Superior temporal gyrus (tissue), 1 donor: ENCODE measurements around the gene CELF3.
A peak's percentile ranks its signal among the peaks of the same experiment; 100 is the strongest.

Experiments used
- DNase-seq: peaks from one replicate; pipeline ENCODE4 v3.0.0-alpha.2; 2016; ENCODE audit errors: extremely low spot score

CELF3 gene

DNA sequence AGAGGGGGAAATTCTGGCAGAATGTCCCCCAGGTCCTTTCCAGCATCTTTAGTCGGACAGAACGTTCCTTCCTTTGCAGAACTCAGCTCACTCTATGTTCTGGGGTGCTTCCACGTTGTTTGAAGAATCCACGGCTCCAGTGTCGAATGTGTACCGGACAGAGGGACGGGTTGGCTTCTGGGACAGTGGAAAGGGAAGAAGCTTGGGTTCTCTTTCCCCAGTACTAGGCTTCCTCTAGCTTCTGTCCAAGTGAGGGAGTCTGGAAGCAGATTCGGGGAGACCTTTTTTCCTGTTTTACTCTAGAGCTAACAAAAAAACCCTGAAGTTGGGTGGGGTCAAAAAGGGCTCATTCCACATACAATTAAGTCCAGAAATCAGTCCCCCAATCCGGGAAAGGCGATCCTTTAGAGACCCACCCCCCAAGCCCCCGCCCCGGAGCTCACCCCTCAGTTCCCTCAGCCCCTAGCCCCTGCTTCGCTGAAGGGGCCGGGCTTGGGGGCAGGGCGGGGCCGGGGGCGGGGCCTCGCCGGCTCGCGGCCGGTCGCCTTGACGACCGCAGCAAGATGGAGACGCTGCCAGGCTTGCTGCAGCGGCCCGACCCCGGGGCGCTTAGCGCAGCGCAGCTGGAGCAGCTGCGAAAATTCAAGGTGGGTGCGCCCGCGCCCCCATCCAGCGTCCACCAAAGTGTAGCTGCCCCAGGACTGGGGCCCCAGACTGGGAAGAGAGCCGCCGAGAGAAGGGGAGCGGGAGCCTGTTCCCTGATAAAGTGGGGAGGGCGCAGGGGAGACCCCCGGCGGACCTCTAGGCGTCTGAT is 4.6 kb upstream of the CELF3 start, which contains the start of gene RIIAD1:
RIIAD1 (plus strand) TSS at position 549 of the 814 bp plus-strand sequence; CDS start at position 564, 15 bp downstream.
- DNase-seq = no peak

DNA sequence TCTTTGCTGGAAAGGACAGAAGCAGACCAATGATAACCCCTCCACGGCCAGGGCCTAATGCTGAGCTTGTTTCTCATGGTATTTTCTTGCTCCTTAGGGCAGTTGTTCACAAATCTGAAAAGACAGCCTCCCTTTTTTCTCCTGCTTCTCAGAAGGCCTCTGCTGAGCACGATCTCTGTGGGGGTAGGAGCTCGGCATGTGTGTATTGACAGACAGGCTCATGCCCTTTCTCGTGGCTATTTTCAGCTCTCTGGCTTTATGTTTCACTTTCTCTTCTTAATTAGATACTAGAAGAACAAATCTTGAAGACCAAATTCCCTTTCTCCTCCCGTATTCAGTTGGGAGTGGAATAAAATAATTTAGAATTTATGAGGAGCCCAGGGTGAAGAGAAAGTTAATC is 4.0 kb upstream of the CELF3 start:
- DNase-seq = no peak

GRCh38 chr1:151720125-151720524 is 3.5 kb upstream of the CELF3 start:
- no peak for DNase-seq

DNA sequence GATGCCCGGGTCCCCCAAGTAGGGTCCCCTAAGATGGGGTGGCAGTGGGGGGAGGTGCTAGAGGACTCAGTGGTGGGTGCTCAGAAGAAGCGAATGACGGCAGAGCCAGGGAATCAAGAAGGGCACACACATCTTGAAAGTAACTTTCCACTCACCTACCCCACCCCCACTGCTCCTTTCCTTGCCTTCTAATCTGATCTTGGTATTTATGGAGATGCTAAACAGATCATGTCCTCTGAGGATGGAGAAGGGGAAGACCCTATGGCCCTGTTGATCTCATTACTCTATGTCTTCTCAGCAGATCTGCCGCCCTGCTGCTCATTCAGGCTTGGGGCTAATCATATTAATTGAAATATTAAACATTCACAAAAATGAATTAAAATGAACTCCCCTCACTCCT is 2.1 kb upstream of the CELF3 start:
- DNase-seq = no peak

DNA sequence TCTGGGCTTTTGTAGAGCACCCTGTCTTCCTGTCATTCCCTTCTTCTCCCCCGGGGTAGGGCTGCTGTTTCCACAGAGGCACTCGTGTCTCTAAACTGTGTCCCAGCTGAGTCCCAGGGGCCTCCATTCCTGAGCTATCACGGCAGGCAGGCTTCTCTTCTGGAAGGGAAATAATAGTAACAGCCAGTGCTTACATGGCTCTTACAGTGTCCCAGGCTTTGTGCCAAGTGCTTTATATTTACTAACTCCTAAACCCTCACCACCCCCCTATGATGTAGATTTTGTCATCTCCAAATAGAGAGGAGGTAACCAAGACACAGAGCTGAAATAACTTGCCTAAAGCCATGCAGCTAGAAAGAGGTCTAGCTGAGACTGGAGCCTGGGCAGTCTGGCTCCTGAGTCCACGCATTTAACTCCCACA is 1.4 kb upstream of the CELF3 start:
- DNase-seq = peak; percentile 52

DNA sequence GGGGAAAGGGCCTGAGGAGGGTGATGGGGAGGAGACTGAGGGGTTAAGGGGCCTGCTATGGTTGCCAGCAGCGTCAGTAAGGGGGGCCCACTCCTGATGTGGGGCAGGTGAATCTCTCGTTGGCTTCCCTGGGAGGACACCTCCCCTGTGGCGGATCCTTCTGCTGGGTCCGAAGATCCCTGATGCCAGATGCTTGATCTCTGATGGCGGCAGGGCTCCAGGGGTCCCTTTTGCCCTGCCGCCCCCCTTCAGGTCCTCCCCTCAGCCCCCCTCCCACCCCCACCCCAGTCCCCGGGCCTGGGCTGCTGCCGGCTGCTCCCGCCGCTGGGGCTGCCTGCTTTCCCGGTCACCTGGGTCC is 219 bp downstream of the CELF3 start:
- no peak for DNase-seq

DNA sequence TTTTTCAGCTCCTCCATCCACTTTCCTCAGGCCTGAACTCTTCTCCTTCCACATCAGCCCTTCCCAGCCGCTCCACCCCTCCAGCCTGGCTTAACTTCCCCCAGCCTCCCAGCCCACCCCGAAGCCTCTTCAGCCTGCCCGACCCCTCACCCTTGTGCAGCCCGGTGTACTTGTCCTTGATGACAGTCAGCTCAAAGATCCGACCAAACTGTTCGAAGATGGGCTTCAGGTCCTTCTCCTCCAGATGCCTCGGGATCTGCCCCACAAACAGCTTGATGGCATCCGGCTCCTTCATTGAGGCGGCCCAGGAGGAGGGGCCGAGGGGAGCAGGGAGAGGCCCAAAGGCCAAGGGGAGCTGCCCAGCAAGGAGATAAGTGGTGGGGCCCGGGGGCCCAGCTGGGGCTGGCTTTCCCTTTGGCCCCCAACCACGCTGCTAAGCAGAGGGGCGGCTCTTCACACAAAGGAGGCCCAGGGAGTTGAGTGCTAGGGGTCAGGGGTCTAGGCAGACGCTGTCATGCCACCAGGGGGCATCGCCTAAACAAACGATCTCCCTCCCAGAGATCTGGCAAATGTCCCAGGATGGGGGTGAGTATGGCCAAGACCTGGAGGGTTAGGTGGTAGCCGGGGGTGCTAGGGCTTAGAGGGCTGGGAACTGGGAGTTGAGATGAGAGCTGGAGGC is 738 bp downstream of the CELF3 start:
- DNase-seq = no peak

DNA sequence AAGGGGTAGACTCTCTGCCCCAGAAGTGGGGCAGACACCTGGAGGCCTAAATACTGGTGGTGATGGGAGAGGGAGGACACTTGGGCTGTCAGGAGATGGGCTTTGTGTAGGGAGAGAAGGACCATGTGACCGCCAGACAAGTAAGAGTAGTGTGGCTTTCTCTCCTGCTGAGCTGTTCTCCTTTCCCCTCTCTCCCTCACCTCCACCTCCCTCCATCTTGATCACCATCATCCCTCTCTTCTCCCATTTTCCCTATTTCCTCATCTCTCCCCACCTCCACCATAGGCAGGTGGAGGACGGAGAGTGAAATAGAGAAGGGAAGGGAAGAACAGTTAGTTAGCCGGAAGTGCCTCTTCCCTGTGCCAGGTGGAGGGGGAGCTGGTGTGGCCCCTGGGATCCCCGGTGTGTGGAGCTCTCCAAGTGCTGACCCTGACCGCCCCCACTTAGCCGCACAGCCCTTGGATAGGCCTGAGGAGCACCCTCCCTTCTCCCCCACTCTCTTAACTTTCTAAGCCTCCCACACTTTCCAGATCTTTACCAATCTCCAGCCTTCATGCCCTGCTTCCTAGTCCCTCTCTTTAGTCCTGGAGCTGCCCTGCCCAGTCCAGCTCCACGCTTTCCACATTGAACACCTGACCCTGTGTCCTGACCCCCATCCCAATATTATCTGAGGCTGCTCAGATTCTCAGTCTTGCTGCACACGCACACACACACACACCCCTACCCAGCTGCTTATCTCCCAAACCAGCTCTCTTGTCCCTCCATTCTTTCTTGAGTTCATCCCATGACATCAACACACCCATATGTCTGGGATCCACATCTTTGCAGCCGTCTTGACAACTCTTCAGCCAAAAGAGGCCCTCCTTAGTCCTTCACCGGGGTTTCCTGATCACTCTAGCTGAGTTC is 1.5 kb downstream of the CELF3 start:
- DNase-seq = no peak

DNA sequence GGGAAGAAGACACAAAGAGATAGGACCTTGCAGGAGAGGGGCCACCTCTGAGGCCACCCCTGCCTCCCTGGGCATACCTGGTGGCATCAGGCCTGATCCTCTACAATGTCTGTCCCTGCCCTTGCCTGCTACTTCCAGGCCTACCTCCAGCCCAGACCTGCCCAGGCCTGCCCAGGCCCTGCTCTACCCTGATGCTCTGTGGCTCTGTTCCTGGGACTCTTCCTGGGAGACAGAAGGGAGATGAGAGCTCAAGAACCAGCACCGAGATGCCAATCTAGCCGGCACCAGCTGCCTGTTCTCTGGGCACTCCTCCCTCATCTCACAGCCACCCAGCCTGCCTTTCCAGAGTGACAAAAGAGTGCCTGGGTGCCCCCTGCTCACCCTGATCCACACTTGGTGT is 2.7 kb downstream of the CELF3 start:
- DNase-seq = no peak

DNA sequence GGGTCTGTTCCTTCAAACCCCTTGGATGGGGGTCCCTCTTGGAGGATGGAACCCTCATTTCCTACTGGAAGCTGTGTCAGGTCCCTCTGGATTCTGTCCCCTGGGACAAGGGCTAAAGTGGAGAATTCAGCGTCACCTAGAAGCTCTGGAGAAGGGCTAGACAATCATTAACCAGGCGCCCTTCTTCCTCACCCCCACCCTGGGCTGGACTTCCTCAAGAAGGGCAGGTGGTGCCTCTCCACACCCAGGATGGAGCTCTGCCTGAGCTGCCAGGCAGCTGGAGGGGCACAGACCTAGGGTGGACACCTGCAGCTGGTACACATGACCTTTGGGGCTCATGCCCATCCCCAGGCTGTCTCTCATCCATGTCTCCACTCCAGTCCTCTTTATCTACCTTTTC is 3.6 kb downstream of the CELF3 start:
- DNase-seq = no peak

GRCh38 chr1:151711951-151712350 is 4.7 kb downstream of the CELF3 start:
- no peak for DNase-seq

- no peak for DNase-seq
Observed at GRCh38 chr1:151711044-151711800, 5.4 kb downstream of the CELF3 start.

DNA sequence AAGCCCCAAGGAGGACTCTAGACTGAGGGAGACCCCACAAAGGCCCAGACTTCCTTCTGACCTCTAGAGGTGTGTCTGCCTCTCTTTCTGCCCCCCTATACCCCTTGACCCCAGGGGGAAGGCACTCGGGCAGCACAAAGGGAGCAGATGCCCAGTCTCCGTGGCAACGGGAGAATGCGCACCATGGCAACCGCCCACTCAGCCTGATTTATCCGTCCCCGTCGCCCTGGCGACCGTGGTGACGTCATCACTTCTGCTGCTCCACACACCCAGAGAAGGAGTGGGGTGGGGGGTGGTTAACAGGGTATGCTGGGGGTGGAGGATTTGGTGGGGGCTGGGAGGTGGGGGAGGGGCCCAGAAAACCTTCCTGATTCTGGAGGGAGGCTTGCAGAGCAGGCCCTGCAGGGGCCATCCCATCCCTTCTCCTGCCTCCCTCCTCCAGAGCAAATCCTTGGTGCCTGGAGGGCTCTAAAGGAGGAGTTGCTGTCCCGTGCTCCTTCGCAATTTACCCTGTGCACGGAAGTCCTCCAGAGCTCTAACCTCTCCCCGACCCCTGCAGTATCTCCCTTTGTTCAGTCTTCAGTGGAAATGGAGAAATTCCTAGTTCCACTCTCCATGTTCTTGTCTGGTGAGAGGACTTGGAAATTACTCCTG is 6.3 kb downstream of the CELF3 start:
- DNase-seq = peak; percentile 78

GRCh38 chr1:151708891-151709290 is 7.7 kb downstream of the CELF3 start:
- DNase-seq = no peak

- DNase-seq = no peak
Observed at GRCh38 chr1:151707541-151708065, 9.0 kb downstream of the CELF3 start.

- no peak for DNase-seq
Observed at GRCh38 chr1:151706464-151707415, 9.9 kb downstream of the CELF3 start.

GRCh38 chr1:151705753-151706463 is 10.7 kb downstream of the CELF3 start:
- no peak for DNase-seq

- DNase-seq = no peak
Observed at GRCh38 chr1:151705146-151705545, 11.5 kb downstream of the CELF3 start.

GRCh38 chr1:151704246-151704645 is 12.4 kb downstream of the CELF3 start:
- DNase-seq = no peak
